RWPE2 (cell line): ENCODE results near the gene ATP9A.
"Not testable (repeated sequence)": the region's sequence is repeated elsewhere in the genome, so short reads cannot be mapped to it uniquely, and the experiment has no call there.

Experiments
- ATAC-seq: fragments of 200-7000 bp; cut with Tn5 transposase; 3 replicates; pipeline ENCODE4 v1.9.1; 2021; ENCODE audit warnings: low read depth
- DNase-seq: peaks from one replicate; pipeline ENCODE4 v3.0.0-alpha.2; 2020; ENCODE audit warnings: low spot score
- H3K27ac ChIP-seq: fragments of 450-650 bp; 2 replicates; pipeline ENCODE4 v1.5.1; 2017; ENCODE audit warnings: mild to moderate bottlenecking; ENCODE audit not compliant: poor library complexity, severe bottlenecking
- H3K27me3 ChIP-seq: fragments of 250-450 bp; sonication (Bioruptor Pico); 2 replicates; pipeline ENCODE4 v1.5.1; 2021; ENCODE audit warnings: mild to moderate bottlenecking, moderate library complexity; ENCODE audit not compliant: insufficient read depth, poor library complexity, severe bottlenecking
- H3K36me3 ChIP-seq: fragments of 250-450 bp; sonication (Bioruptor Pico); 2 replicates; pipeline ENCODE4 v1.5.1; 2020; ENCODE audit warnings: low read depth, mild to moderate bottlenecking, moderate library complexity
- H3K4me1 ChIP-seq: fragments of 250-450 bp; sonication (Bioruptor Pico); 2 replicates; pipeline ENCODE4 v1.5.1; 2021; ENCODE audit warnings: mild to moderate bottlenecking, moderate library complexity; ENCODE audit not compliant: insufficient read depth, poor library complexity, severe bottlenecking
- H3K4me3 ChIP-seq: fragments of 250-450 bp; sonication (Bioruptor Pico); 2 replicates; pipeline ENCODE4 v1.5.1; 2021; ENCODE audit warnings: mild to moderate bottlenecking, moderate library complexity; ENCODE audit not compliant: severe bottlenecking
- H3K9me3 ChIP-seq: fragments of 250-450 bp; sonication (Bioruptor Pico); 2 replicates; pipeline ENCODE4 v1.5.1; 2021; ENCODE audit warnings: mild to moderate bottlenecking, moderate library complexity; ENCODE audit not compliant: severe bottlenecking
- CTCF ChIP-seq: fragments of 450-650 bp; IDR thresholded peaks from one replicate; pipeline ENCODE4 v1.5.1; 2017; ENCODE audit warnings: mild to moderate bottlenecking, moderate library complexity; ENCODE audit not compliant: poor library complexity, severe bottlenecking

ATP9A gene

GRCh38 chr20:51728737-51729136 lies 39.5 kb downstream of the ATP9A start:
- H3K4me3 ChIP-seq, result no peak overlapping the region
- DNase-seq (no peak), ATAC-seq (no peak)
- H3K9me3 ChIP-seq, result no peaks in the 10 kb centered on the region
- TF ChIP-seq CTCF, result no peak
- no peak overlapping the region for H3K27ac ChIP-seq
- no peaks in the 10 kb centered on the region for H3K27me3 ChIP-seq
- H3K4me1 ChIP-seq, result no peaks in the 10 kb centered on the region
- H3K36me3 ChIP-seq, result no peaks in the 10 kb centered on the region

GRCh38 chr20:51727872-51728271 lies 40.3 kb downstream of the ATP9A start:
- no peaks in the 10 kb centered on the region for H3K27me3 ChIP-seq
- ATAC-seq, result no peak
- H3K27ac ChIP-seq, result no peak overlapping the region
- no peak for DNase-seq
- no peaks in the 10 kb centered on the region for H3K9me3 ChIP-seq
- no peaks in the 10 kb centered on the region for H3K4me1 ChIP-seq
- no peak overlapping the region for H3K4me3 ChIP-seq
- no peak for TF ChIP-seq CTCF
- no peaks in the 10 kb centered on the region for H3K36me3 ChIP-seq

GRCh38 chr20:51725584-51726176 lies 42.5 kb downstream of the ATP9A start:
- Histone ChIP-seq H3K27me3 (no peaks in the 10 kb centered on the region), H3K4me1 (no peaks in the 10 kb centered on the region), H3K36me3 (no peaks in the 10 kb centered on the region), H3K9me3 (no peaks in the 10 kb centered on the region), H3K27ac (no peak overlapping the region), H3K4me3 (no peak overlapping the region)
- DNase-seq, result no peak
- ATAC-seq, result peak; percentile 80
- TF ChIP-seq CTCF, result no peak

GRCh38 chr20:51723026-51723425 lies 45.2 kb downstream of the ATP9A start:
- H3K4me1 ChIP-seq, DNase-seq, ATAC-seq, H3K27me3 ChIP-seq, H3K9me3 ChIP-seq, H3K4me3 ChIP-seq, H3K36me3 ChIP-seq, H3K27ac ChIP-seq: not testable (repeated sequence)

- not testable (repeated sequence) for H3K27ac ChIP-seq, ATAC-seq
Measured at GRCh38 chr20:51722246-51722645, 45.9 kb downstream of the ATP9A start.

GRCh38 chr20:51720854-51721253 lies 47.3 kb downstream of the ATP9A start:
- ATAC-seq, result no peak
- no peak for TF ChIP-seq CTCF
- H3K4me1 ChIP-seq, result no peaks in the 10 kb centered on the region
- no peaks in the 10 kb centered on the region for H3K36me3 ChIP-seq
- H3K27me3 ChIP-seq, result no peaks in the 10 kb centered on the region
- no peak overlapping the region for H3K27ac ChIP-seq
- peak; percentile 32 for DNase-seq
- H3K9me3 ChIP-seq, result no peaks in the 10 kb centered on the region
- H3K4me3 ChIP-seq, result no peak overlapping the region

More at GRCh38 chr20:51722246-51722645, 45.9 kb downstream of the ATP9A start:
- H3K4me3 ChIP-seq, H3K4me1 ChIP-seq, H3K36me3 ChIP-seq, DNase-seq, H3K9me3 ChIP-seq, H3K27me3 ChIP-seq: not testable (repeated sequence)
